HCT116 (cell line): ENCODE data around the gene CRIM1. TPM values are rescaled to one million over a fixed set of nuclear protein-coding genes. Genes with fewer than 3 reads are reported as not detected.

ENCODE experiments used
- ATAC-seq: fragments of 200-7000 bp; cut with Tn5 transposase; 2 replicates; pipeline ENCODE4 v1.9.1; 2020; ENCODE audit warnings: mild to moderate bottlenecking, moderate library complexity
- BruUV-seq: library from RNA; stranded (reverse); fragments of 400-500 nt; replicated peaks from 2 replicates; lab custom pipeline; 2021; lab: Mats Ljungman, UMichigan
- CTCF ChIA-PET: fragments of 300-600 bp; sonication (Branson Sonifier 250); formaldehyde crosslinking; loops from one replicate; lab custom pipeline; 2021; ENCODE audit warnings: antibody characterized with exemption; lab: Charles Lee
- POLR2A ChIA-PET: fragments of 300-600, 350-600 bp; sonication (Branson Sonifier 250); formaldehyde crosslinking; loops from one replicate; lab custom pipeline; 2021; ENCODE audit warnings: antibody characterized with exemption; lab: Charles Lee
- RAD21 ChIA-PET, 2 experiments: fragments of 300-600 bp; sonication (Branson Sonifier 250); formaldehyde crosslinking; loops; one replicate each; lab custom pipeline; 2023; ENCODE audit warnings: low total read pairs in 2 of 2; ENCODE audit not compliant: uncharacterized antibody in 2 of 2, unreplicated experiment in 2 of 2, low non-redundant PET in 1 of 2; lab: Charles Lee
- DNase-seq: peaks from one replicate; pipeline ENCODE4 v3.0.0-alpha.2; 2010; ENCODE audit warnings: low read depth, low spot score
- H2AFZ ChIP-seq: fragments of 200-600 bp; shearing (Covaris generic), sonication (generic); 2 replicates; pipeline ENCODE4 v1.6.1; 2017; ENCODE audit warnings: low read depth, mixed run types, mixed read lengths, antibody characterized with exemption, low read length; ENCODE audit not compliant: poor library complexity, severe bottlenecking
- H3K27ac ChIP-seq: 2 replicates; pipeline ENCODE4 v1.5.1; 2012; ENCODE audit warnings: low read depth, low read length
- H3K27me3 ChIP-seq: fragments of 200-600 bp; sonication (generic); 2 replicates; pipeline ENCODE4 v1.6.1; 2016; ENCODE audit warnings: mixed run types, low read length, mixed read lengths; ENCODE audit not compliant: insufficient read depth
- H3K36me3 ChIP-seq, 2 experiments: fragments of 200-500 bp in 1 of 2; fragments of 200-600 bp in 1 of 2; sonication (Bioruptor generic) in 1 of 2; sonication (generic) in 1 of 2; 2 replicates each; pipeline versions ENCODE4 v1.5.1 to v1.6.1; 2014 to 2016; ENCODE audit warnings: low read length in 2 of 2, inconsistent platforms in 1 of 2, mixed read lengths in 1 of 2, mixed run types in 1 of 2; ENCODE audit not compliant: insufficient read depth in 2 of 2, control insufficient read depth in 1 of 2
- H3K4me1 ChIP-seq, 2 experiments: fragments of 200-600 bp in 1 of 2; sonication (generic) in 1 of 2; 2 replicates each; pipeline versions ENCODE4 v1.5.1 to v1.6.1; 2012 to 2017; ENCODE audit warnings: low read length in 2 of 2, inconsistent platforms in 1 of 2, mild to moderate bottlenecking in 1 of 2, mixed read lengths in 1 of 2, mixed run types in 1 of 2, moderate library complexity in 1 of 2; ENCODE audit not compliant: insufficient read depth in 2 of 2, control insufficient read depth in 1 of 2
- H3K4me2 ChIP-seq: fragments of 200-600 bp; sonication (generic); 2 replicates; pipeline ENCODE4 v1.6.1; 2017; ENCODE audit warnings: mixed run types, low read length, mixed read lengths
- H3K4me3 ChIP-seq, 2 experiments: fragments of 200-600 bp in 1 of 2; sonication (generic) in 1 of 2; replicated peaks in 1 of 2; 2 replicates each; pipeline ENCODE4 v1.5.1; 2011 to 2016; ENCODE audit warnings: low read length in 2 of 2, control low read depth in 1 of 2, low read depth in 1 of 2, mild to moderate bottlenecking in 1 of 2, mixed read lengths in 1 of 2, mixed run types in 1 of 2
- H3K79me2 ChIP-seq: fragments of 200-600 bp; sonication (generic); 2 replicates; pipeline ENCODE4 v1.6.1; 2017; ENCODE audit warnings: mild to moderate bottlenecking, mixed run types, low read length, moderate library complexity, mixed read lengths; ENCODE audit not compliant: insufficient read depth
- H3K9ac ChIP-seq: fragments of 200-600 bp; sonication (generic); 2 replicates; pipeline ENCODE4 v1.6.1; 2016; ENCODE audit warnings: low read length, mixed read lengths
- H3K9me2 ChIP-seq: fragments of 200-600 bp; sonication (generic), shearing (Covaris generic); 2 replicates; pipeline ENCODE4 v1.6.1; 2017; ENCODE audit warnings: mixed run types, mild to moderate bottlenecking, moderate library complexity; ENCODE audit not compliant: insufficient read depth
- H3K9me3 ChIP-seq, 2 experiments: fragments of 200-500 bp in 1 of 2; fragments of 200-600 bp in 1 of 2; sonication (Bioruptor generic) in 1 of 2; sonication (generic) in 1 of 2; 2 replicates each; pipeline ENCODE4 v1.6.1; 2014 to 2017; ENCODE audit warnings: low read length in 2 of 2, mixed read lengths in 2 of 2, inconsistent platforms in 1 of 2, low read depth in 1 of 2, mild to moderate bottlenecking in 1 of 2, mixed run types in 1 of 2, moderate library complexity in 1 of 2; ENCODE audit not compliant: control insufficient read depth in 1 of 2, insufficient read depth in 1 of 2
- H4K20me1 ChIP-seq: fragments of 200-600 bp; sonication (generic), shearing (Covaris generic); 2 replicates; pipeline ENCODE4 v1.6.1; 2017; ENCODE audit warnings: mixed run types, mild to moderate bottlenecking, moderate library complexity; ENCODE audit not compliant: insufficient read depth
- CEBPB ChIP-seq: IDR thresholded peaks from 2 replicates; pipeline ENCODE4 v1.6.1; 2012; ENCODE audit warnings: low read depth
- EZH2phosphoT487 ChIP-seq: fragments of 200-600 bp; IDR thresholded peaks from 2 replicates; pipeline ENCODE4 v1.6.1; 2018; ENCODE audit warnings: antibody characterized with exemption, borderline replicate concordance
- RAD21 ChIP-seq: IDR thresholded peaks from 2 replicates; pipeline ENCODE4 v1.6.1; 2012; ENCODE audit warnings: low read depth, mild to moderate bottlenecking
- TCF7L2 ChIP-seq: IDR thresholded peaks from 2 replicates; pipeline ENCODE4 v1.7.0; 2011; ENCODE audit warnings: borderline replicate concordance, inconsistent platforms; ENCODE audit not compliant: insufficient read depth, insufficient read length; ENCODE audit errors: extremely low read depth
- intact Hi-C: fragments of 100-400 bp; cut with micrococcal nuclease; formaldehyde crosslinking; loops from 2 replicates; pipeline ENCODE4 v1.10.0; 2022
- total RNA-seq: library from RNA; stranded (reverse); gene quantifications from one replicate; pipeline ENCODE4 v1.2.1, GENCODE V29; 2021; ENCODE audit not compliant: unreplicated experiment
- TF ChIP-seq, protein P1 (sequence below), 3 experiments: fragments of 200-600 bp in 1 of 3; sonication (generic) in 1 of 3; IDR thresholded peaks in 2 of 3; conservative IDR thresholded peaks in 1 of 3; 2 replicates each; pipeline ENCODE4 v1.5.1; 2012 to 2017; ENCODE audit warnings: low read depth in 2 of 3, low read length in 2 of 3, antibody characterized with exemption in 1 of 3, borderline replicate concordance in 1 of 3, control low read depth in 1 of 3, mild to moderate bottlenecking in 1 of 3, mixed read lengths in 1 of 3, mixed run types in 1 of 3, moderate library complexity in 1 of 3; ENCODE audit not compliant: insufficient read depth in 1 of 3
- TF ChIP-seq, protein P2 (sequence below): IDR thresholded peaks from 2 replicates; pipeline ENCODE4 v1.6.1; 2011; ENCODE audit warnings: mild to moderate bottlenecking, low read length, moderate library complexity; ENCODE audit not compliant: insufficient replicate concordance; ENCODE audit errors: extremely low read depth
- TF ChIP-seq, protein P3 (sequence below): IDR thresholded peaks from 2 replicates; pipeline ENCODE4 v1.6.1; 2012

CRIM1 gene
- total RNA-seq, 1 experiment from 2014 or later, result 27.2 TPM

DNA sequence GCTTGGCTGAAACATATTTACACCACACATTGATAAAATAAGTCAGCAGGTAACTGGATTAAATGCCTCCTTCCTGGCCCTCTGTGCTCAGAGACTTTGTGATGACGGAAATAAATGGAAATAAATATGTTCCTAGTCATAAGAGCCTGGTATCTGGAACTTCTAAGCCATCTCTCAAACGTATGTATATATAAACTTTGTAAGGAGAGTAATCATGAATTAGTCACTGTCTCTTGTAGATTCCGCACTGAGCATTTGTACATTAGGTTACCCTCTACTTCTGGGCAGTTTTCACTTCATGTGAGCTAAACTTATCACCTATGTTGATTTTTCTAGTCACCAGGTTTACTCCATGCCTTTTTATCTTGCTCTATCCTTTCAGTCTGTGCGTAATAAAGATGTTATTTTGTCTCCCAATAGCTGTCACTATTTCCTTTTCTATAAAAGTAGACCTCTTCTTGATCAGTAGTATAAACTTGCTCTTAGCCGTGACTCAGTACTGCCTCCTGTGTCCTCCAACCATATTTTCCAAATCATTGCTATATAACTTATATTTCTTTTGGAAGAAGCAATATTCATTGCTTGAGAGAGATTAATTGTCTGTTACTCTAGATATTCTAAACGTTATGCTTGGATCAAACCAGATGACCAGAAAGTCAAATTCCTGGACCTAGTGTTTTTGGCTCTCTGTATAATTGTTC lies 189.2 kb downstream of the CRIM1 start (continued):
- TF ChIP-seq, protein P1, sequence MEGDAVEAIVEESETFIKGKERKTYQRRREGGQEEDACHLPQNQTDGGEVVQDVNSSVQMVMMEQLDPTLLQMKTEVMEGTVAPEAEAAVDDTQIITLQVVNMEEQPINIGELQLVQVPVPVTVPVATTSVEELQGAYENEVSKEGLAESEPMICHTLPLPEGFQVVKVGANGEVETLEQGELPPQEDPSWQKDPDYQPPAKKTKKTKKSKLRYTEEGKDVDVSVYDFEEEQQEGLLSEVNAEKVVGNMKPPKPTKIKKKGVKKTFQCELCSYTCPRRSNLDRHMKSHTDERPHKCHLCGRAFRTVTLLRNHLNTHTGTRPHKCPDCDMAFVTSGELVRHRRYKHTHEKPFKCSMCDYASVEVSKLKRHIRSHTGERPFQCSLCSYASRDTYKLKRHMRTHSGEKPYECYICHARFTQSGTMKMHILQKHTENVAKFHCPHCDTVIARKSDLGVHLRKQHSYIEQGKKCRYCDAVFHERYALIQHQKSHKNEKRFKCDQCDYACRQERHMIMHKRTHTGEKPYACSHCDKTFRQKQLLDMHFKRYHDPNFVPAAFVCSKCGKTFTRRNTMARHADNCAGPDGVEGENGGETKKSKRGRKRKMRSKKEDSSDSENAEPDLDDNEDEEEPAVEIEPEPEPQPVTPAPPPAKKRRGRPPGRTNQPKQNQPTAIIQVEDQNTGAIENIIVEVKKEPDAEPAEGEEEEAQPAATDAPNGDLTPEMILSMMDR (IDR thresholded peaks at IDR 0.05 in 2 of 3, conservative IDR thresholded peaks at IDR 0.05 in 1 of 3; ENCODE audit: borderline replicate concordance in 1 of 3, insufficient read depth in 1 of 3, low read depth in 2 of 3, low read length in 2 of 3), result peak; percentile 15 to 56 (median 37); a peak in 4 of 6 replicates

DNA sequence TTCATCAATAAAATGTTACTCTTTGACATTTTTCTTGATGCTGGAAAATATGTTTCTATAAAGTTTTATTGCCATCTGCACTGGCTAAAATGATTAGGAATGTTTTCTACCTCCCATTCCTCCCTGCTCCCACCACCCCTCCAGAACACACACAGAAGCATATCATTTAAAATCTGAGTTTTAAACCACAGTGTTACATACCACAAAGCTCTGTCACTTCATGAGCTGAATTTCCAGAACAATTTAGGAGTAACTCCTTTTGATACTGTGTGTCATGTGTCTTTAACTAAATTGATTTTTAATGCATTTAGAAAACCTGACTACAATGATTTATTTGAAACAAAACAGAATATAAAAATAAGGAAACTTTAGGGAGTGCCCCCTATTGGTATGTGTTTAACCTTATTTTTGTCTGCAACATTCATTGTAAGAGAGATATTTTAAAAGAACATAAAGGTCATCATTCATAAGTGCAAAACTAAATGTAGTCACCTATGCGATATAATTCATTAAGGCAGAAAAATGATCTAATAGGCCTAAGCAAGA lies 190.4 kb downstream of the CRIM1 start:
- H3K4me3 ChIP-seq, result no peak overlapping the region
- intact Hi-C loops, result no loop called here
- no peak overlapping the region for H2AFZ ChIP-seq
- no peak for TF ChIP-seq CEBPB
- TF ChIP-seq TCF7L2, result no peak
- TF ChIP-seq, protein P2, sequence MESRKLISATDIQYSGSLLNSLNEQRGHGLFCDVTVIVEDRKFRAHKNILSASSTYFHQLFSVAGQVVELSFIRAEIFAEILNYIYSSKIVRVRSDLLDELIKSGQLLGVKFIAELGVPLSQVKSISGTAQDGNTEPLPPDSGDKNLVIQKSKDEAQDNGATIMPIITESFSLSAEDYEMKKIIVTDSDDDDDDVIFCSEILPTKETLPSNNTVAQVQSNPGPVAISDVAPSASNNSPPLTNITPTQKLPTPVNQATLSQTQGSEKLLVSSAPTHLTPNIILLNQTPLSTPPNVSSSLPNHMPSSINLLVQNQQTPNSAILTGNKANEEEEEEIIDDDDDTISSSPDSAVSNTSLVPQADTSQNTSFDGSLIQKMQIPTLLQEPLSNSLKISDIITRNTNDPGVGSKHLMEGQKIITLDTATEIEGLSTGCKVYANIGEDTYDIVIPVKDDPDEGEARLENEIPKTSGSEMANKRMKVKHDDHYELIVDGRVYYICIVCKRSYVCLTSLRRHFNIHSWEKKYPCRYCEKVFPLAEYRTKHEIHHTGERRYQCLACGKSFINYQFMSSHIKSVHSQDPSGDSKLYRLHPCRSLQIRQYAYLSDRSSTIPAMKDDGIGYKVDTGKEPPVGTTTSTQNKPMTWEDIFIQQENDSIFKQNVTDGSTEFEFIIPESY, result no peak
- TF ChIP-seq EZH2phosphoT487, result no peak
- TF ChIP-seq RAD21, result peak; percentile 14; the same call in 1 of the 2 replicates
- TF ChIP-seq, protein P1 (IDR thresholded peaks at IDR 0.05 in 2 of 3, conservative IDR thresholded peaks at IDR 0.05 in 1 of 3; ENCODE audit: borderline replicate concordance in 1 of 3, insufficient read depth in 1 of 3, low read depth in 2 of 3, low read length in 2 of 3), result peak in 1 of 3 experiments; percentile 44; a peak in 2 of 6 replicates
- TF ChIP-seq, protein P3, sequence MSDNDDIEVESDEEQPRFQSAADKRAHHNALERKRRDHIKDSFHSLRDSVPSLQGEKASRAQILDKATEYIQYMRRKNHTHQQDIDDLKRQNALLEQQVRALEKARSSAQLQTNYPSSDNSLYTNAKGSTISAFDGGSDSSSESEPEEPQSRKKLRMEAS, result no peak
- ChIA-PET POLR2A (interaction anchor here (0.7 to 1.1 kb wide), 2 partner anchors 194 to 876 kb away, joined by 3 read pairs; no protein-coding TSS in a partner anchor), CTCF (interaction anchor here (0.6 kb wide), 1 partner anchor 11 kb away, joined by 3 read pairs; no protein-coding TSS in a partner anchor), RAD21 (no interaction called here)
- no peak overlapping the region for H3K4me2 ChIP-seq
- H3K36me3 ChIP-seq, result peaks cover 11 to 25% of the 10 kb centered on the region in 2 experiments
- H3K9me2 ChIP-seq, result no peaks in the 10 kb centered on the region
- H3K27me3 ChIP-seq, result no peaks in the 10 kb centered on the region
- H3K9ac ChIP-seq, result no peak overlapping the region
- no peak for ATAC-seq
- H3K27ac ChIP-seq, result no peak overlapping the region
- BruUV-seq, result no TSS peak
- H3K79me2 ChIP-seq, result no peaks in the 10 kb centered on the region
- DNase-seq, result no peak
- no peaks in the 10 kb centered on the region for H3K9me3 ChIP-seq
- H4K20me1 ChIP-seq, result 0 out of 2 replicates have a peak, but pooled peaks cover 4% of the 10 kb centered on the region
- no peaks in the 10 kb centered on the region for H3K4me1 ChIP-seq
